Fibroblast of lung (primary cell): ENCODE results near the gene GMPPB.

Experiments
- CTCF ChIP-seq, 2 donors: IDR thresholded peaks in 1 of 2; conservative IDR thresholded peaks in 1 of 2; 1 replicate in 1 of 2; 2 replicates in 1 of 2; pipeline ENCODE4 v1.5.1; 2011 to 2012; ENCODE audit warnings: low read length in 2 of 2, control low read depth in 1 of 2, inconsistent platforms in 1 of 2, low read depth in 1 of 2, mild to moderate bottlenecking in 1 of 2
- EZH2 ChIP-seq: IDR thresholded peaks from 2 replicates; pipeline ENCODE4 v1.5.1; 2012; ENCODE audit warnings: low read length, control low read depth, mild to moderate bottlenecking; ENCODE audit errors: missing control alignments

GRCh38 chr3:49675912-49676311, 47.8 kb downstream of the GMPPB start:
- TF ChIP-seq CTCF (conservative IDR thresholded peaks at IDR 0.05 in 1 of 2, IDR thresholded peaks at IDR 0.05 in 1 of 2; ENCODE audit: low read depth in 1 of 2, low read length in 2 of 2), result no peak
- no peak for TF ChIP-seq EZH2
